GM08714 (cell line): ENCODE measurements around the gene TGFB1.

Source experiments
- H3K4me3 ChIP-seq: fragments of 200-500 bp; sonication (Bioruptor generic); 2 replicates; pipeline ENCODE4 v1.5.1; 2014; ENCODE audit warnings: mild to moderate bottlenecking, low read length, inconsistent platforms
- ZNF274 ChIP-seq: IDR thresholded peaks from 2 replicates; pipeline ENCODE4 v1.6.1; 2012; ENCODE audit warnings: mild to moderate bottlenecking, low read depth, low read length

Gene TGFB1

DNA sequence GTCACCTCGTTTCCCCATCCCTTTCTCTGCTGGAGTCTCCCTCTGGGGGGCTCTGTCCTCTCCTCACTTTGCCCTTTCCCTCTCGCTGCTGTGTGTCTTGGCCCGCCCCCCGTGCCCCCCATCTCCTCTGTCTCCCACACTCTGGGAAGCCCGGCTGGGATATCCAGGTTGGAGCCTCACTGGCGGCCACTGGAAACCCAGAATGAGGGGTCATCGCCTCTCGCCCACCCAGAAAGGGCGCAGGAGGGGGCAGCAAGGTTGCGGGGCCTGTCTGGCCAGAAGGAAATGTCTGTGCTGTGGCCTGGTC is 28.1 kb downstream of the TGFB1 start:
- H3K4me3 ChIP-seq, result no peak overlapping the region
- no peak for TF ChIP-seq ZNF274

DNA sequence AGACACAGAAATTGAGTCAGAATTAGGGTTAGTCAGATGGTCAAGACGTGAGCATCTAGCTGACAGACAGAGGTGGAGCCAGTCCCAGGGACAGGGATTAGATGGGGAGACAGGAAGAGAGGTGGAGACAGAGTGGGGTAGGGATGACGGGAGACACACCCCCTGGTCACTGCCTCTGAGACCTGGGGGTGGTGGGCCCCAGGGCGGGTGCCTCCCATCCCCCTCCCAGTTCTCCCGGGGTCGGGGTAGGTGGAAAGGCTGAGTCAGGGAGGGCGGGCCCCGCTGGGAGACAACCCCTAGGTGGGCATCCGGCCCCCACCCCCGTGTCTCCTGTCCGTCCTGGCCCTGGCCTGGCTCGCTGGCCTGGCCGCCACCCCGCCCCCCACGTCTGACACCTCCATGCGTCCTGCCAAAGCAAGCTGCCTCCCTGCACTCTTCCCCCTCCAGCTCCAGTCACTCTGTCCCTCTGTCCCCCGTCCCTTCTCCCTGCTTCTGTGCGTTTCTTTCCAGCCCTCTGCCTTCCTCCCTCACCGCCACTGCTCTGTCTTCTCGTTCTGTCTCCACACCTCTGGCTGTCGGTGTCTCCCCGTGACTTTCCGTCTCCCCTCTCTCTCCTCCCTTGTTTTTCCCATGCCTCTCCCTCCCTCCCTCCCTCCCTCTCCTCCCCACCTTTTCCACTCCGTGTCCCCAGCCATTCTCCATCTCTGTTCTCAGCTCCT is 28.6 kb downstream of the TGFB1 start:
- H3K4me3 ChIP-seq, result no peak overlapping the region
- no peak for TF ChIP-seq ZNF274

DNA sequence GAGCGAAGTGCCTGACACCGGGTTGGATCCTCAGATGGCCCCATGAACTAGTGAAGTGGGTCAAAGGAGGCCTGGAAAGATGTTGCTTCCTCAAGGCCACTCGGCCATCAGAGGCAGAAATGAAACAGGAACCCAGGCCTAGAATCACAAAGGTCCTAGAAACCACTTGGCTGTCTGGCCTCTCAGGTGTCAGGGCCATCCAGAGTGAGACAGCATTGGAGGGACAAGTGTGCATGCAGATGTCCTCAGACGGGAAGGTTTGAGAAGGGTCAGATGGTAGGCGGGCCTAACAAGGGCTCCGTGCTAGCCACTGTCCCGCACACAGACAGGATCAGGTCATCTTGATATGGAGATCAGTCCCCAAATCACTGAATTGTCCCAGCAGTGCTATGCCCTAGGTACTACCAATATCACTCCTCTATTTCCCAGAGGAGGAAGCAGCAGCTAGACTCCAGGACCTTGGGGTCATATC is 29.5 kb downstream of the TGFB1 start:
- H3K4me3 ChIP-seq, result no peak overlapping the region
- TF ChIP-seq ZNF274, result no peak

DNA sequence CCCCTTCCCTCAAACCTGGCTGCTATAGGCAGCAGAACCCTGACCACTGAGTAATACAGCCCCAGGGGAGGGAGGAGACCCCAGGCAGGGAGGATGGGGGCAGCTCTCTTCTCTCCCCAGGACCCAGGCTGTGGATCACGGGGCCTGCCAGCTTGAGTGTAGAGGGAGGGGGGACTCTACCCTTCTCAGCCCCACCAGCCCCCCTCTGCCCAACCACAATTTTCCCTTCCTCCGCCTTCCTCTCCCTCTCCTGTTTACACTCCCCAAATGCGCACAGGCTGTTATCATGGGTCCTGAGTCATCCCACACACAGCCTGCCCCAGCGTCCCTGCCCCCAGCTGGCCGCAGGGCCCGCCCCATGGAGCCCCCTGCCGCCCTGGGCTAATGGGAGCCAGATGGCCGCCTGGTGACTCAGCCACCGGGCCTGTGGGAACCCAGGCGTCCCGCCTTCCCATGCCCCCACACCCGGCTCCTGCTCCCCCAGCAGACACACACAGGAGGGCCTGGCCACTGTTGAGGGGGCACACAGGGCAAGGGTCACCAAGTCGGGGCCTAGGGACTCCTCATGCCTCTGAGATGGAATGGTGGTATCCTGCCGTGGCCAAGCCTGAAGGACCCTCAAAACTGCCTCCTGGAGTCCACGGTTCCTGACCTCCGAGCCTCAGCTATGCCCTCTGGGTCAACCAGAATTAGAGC is 30.1 kb downstream of the TGFB1 start:
- no peak for TF ChIP-seq ZNF274
- no peak overlapping the region for H3K4me3 ChIP-seq

DNA sequence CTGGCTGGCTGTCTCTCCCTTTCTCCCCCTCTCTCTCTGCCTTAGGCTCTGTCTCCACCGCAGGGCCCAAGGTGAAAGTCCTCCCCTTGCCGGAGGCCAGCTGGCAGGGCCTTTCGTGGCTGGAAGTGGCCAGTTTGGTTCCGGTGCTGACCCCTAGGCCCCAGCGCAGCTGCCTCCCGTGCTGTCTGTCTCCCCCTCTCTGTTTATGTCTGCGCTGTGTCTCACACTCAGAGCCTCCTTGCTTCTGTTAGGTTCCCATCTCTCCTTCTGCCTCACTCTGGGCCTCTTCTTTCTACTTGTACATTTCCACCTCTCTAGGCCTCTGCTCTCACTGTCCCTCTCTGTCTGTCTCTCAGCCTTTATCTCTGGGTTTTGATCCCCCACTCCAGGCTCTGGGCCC is 30.7 kb downstream of the TGFB1 start:
- no peak overlapping the region for H3K4me3 ChIP-seq
- TF ChIP-seq ZNF274, result no peak

DNA sequence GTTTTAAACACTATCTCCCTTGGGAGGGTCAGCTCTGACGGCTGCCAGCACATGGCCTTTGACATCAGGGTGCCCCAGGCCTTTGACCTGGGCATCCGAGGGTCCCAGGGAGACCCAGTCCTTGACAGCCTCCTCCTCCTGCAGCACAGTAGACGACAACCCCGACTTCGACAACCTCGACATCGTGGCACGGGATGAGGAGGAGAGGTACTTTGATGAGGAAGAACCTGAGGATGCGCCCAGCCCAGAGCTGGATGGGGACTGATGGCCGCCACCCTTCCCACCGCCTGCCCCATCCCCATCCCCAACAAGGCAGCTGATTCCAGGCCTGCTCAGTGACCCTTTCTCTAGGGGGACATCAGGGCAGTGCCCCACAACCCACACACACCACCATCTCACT is 31.3 kb downstream of the TGFB1 start:
- H3K4me3 ChIP-seq, result no peak overlapping the region
- TF ChIP-seq ZNF274, result no peak

DNA sequence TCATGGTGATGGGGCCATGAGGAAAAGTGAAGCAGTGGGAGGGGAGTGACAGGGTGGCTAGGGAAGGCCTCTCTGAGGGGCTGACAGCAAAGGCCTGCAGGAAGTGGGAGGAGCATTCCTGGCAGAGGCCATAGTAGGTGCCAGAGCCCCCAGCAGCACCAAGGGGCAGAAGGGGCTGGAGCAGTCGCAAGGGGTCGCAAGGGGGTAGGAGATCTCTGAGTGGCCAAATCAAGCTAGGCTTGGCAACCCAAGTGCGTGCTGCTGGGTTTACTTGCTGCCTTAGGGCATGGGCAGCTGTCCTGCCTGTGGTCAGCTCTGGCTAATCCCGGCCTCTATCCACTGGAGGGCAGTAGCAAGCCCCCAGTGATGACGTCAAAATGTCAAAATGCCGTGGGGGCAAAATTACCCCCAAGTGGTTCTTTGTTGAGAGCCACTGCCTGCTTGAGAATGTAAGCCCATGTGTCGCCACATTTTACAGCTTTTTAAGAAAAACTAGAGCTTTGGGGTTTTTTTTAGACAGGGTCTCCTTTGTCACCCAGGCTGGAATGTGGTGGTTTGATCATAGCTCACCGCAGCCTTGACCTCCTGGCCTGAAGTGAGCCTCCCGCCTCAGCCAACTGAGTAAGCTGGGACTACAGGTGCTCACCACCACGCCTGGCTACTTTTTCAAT is 32.0 kb downstream of the TGFB1 start:
- H3K4me3 ChIP-seq, result no peak overlapping the region
- no peak for TF ChIP-seq ZNF274

DNA sequence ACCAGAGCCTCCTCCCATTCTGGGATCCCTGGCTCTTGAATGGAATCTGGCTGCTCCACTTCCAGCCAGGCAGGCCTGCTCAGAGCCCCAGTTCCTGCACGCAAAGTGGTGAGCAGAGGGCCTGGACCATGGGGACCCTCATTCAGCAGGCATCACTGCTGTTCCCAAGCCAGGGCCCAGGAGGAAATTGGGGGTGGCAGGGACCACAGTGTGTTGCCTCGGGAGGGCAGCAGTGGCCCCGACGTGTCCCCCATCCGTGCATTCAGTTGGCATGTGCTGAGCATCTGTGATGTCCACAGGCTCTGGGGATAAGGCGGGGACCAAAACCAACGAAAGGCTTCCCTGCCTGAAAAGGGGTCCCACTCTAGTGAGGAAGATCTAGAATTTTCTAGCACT is 32.5 kb downstream of the TGFB1 start:
- TF ChIP-seq ZNF274, result no peak

DNA sequence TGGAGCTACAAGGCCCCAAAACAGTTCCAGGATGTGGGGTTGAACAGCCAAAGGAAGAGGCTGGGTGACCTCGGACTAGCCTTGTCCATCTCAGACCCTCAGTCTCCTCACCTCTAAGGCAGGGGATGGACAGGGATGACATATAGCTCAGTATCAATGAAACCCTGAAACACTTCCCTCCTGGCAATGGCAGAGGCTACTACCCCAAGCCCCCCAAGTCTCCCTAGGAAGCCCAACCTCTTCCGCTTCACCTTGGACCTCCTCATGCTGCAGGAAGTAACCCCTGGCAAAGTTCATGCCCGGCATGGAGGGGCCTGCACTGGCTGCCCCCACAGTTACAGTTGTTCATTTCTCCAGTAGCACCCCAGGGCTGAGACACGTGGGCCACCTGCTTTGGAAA is 33.2 kb downstream of the TGFB1 start:
- no peak overlapping the region for H3K4me3 ChIP-seq
- no peak for TF ChIP-seq ZNF274

More for the DNA sequence above, 32.5 kb downstream of the TGFB1 start:
- H3K4me3 ChIP-seq, result no peak overlapping the region

DNA sequence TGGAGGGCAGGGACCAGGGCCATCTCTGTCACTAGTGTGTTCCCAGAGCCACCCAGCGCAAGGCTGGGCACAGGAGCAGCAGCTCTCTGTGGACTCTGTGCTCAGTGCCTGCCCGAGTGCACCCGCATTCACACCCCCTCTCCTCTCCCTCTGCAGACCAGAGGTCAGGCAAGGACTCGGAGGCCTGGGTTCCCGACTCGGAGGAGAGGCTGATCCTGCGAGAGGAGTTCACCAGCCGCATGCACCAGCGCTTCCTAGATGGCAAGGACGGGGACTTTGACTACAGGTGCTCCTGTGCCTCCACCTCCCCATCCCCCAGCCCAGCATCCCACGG is 33.6 kb downstream of the TGFB1 start:
- no peak for TF ChIP-seq ZNF274
- no peak overlapping the region for H3K4me3 ChIP-seq

DNA sequence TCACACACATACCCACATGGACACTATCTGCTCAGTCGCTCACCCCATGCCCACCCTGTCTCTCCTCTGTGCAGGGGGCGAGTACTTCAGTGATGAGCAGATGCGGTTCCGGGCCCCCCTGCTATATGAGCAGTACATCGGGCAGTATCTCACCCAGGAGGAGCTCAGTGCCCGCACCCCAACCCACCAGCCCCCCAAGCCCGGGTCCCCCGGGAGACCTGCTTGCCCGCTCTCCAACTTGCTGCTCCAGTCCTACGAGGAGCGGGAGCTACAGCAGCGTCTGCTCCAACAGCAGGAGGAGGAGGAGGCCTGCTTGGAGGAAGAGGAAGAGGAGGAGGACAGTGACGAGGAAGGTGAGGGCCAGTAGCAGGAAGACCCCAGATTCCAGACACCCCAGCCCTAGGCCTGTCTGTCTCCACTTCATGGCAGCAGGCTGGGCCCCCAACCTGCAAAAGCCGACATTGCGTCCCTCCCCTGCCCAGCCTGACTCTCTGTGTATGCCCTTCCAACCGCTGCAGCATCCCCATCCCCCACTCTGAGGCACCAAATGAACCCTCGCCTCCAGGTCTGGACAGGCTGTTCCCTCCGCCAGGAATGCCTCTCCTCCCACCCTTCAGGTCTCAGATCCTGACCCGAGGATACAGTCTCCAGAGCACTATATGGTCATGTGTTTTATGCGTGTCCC is 34.1 kb downstream of the TGFB1 start:
- no peak overlapping the region for H3K4me3 ChIP-seq
- TF ChIP-seq ZNF274, result no peak

DNA sequence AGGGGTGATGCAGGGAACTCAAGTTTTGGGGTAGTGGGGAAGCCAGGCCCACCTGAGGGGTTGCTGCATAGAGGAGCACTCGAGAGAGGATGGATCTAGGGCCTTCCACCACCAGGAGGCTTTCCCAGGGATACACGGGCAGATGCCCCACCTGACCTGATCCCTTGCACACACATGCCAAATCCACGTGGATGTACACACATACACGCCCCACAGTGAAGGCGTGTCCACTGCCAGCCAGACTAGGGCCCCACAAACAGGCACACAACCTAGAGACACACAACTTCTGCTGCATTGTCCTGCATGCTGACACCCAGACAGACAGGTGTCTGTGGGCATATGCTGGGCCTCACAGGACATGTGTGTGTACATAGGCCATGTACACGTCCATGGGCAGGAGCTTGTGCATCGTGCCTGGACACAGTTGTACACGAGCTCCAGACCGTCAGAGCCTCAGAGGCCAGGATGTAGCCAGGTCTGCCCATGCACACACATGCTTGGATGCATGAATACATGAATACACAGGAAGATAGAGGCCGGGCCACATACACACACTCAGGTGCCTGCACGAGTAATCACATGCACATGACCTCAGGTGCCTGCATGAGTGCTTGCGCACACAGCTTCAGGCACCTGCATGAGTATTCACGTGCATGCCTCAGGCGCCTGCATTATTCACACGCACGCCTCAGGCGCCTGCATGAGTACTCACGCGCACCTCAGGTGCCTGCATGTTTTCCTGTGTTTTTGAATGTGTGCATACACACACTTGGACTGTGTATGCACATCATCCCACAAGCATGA is 34.8 kb downstream of the TGFB1 start:
- TF ChIP-seq ZNF274, result no peak
- H3K4me3 ChIP-seq, result no peak overlapping the region

DNA sequence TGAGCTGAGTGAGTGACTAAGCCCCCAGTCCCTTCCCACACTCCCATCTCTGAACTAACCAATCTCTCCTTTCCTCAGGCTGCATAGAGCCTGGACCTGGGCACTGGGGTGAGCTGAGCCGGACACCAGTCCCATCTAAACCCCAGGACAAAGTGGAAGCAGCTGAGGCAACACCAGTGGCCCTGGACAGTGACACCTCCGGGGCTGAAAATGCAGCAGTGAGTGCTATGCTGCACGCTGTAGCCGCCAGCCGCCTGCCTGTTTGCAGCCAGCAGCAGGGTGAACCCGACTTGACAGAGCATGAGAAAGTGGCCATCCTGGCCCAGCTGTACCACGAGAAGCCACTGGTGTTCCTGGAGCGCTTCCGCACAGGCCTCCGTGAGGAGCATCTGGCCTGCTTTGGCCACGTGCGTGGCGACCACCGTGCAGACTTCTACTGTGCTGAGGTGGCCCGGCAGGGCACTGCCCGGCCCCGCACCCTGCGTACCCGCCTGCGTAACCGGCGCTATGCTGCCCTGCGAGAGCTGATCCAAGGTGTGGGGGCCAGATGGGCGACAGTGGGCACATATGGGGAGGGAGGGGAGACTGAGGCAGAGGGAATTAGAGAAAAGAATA is 37.3 kb downstream of the TGFB1 start:
- TF ChIP-seq ZNF274, result no peak
- no peak overlapping the region for H3K4me3 ChIP-seq
